ENCODE data around the gene AGAP5. TPM values are rescaled to one million over a fixed set of nuclear protein-coding genes. Genes with fewer than 3 reads are reported as not detected.

AGAP5 gene
- total and polyA plus RNA-seq, 9 of the 15 experiments (the other 6 are each of a cell fraction or from before 2014, with no cell fraction given) = 0.32 to 7.5 (median 5.3) TPM

DNA sequence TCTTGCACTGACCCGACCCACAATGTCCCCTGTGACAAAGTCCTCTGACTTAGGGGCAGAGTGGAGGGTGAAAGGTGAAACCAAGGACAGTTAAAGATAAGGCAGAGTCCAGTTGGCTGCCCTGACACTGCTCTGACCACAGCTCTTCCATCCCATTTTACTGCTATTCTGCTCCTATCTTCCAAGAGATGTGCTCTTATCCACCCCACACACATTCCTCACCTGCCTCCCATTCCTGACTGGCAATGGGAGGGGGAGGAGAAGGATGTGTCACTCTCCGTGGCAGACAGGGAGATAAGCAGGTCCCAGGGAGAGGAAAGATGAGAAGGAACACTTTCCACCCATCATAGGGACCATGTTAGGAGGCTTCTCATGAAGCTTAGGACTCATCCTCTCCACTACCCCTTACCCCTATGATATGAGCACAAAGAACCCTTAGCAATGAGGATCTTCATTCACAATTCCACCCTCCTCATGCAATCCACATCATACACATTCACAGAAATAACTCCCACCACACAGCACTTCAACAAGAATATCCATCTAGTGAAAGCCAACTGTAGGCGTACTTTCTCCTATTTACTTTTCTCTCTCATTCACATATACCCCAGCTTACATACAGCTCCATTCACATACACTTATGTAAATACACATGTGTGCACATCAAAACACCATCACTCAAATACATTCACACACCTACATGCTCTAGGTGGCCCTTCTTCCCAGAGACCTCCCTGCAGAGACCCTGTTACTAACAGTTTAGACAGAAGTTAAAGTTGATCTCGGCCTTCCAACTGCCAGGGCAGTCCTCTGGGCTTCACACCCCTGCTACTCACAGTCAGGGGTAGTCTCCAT lies 48.7 kb downstream of the AGAP5 start (continued):
- TF ChIP-seq, protein P1, sequence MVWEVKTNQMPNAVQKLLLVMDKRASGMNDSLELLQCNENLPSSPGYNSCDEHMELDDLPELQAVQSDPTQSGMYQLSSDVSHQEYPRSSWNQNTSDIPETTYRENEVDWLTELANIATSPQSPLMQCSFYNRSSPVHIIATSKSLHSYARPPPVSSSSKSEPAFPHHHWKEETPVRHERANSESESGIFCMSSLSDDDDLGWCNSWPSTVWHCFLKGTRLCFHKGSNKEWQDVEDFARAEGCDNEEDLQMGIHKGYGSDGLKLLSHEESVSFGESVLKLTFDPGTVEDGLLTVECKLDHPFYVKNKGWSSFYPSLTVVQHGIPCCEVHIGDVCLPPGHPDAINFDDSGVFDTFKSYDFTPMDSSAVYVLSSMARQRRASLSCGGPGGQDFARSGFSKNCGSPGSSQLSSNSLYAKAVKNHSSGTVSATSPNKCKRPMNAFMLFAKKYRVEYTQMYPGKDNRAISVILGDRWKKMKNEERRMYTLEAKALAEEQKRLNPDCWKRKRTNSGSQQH (CRISPR knock-in tag; IDR thresholded peaks at IDR 0.05) = 0 out of 2 replicates have a peak, but pooled peaks have one; percentile 26
- TF ChIP-seq CC2D1A (IDR thresholded peaks at IDR 0.05) = peak; percentile 38; the same call in 1 of the 2 replicates
- TF ChIP-seq MTA3 (IDR thresholded peaks at IDR 0.05; ENCODE audit: borderline replicate concordance) = peak; percentile 76; the same call in 1 of the 2 replicates
- TF ChIP-seq ARNT (IDR thresholded peaks at IDR 0.05) = 0 out of 4 replicates have a peak, but pooled peaks of 1 of the 2 experiments have one; percentile 34
- TF ChIP-seq CREB1 (IDR thresholded peaks at IDR 0.05) = 0 out of 2 replicates have a peak, but pooled peaks have one; percentile 13
- 0 out of 2 replicates have a peak, but pooled peaks have one; percentile 16 for TF ChIP-seq CREB1 (CRISPR knock-in tag; IDR thresholded peaks at IDR 0.05)
- peak; percentile 99 for TF ChIP-seq ESRRA (IDR thresholded peaks at IDR 0.05; ENCODE audit: borderline replicate concordance, low read depth)
- TF ChIP-seq DMBX1 (CRISPR knock-in tag; IDR thresholded peaks at IDR 0.05; ENCODE audit: borderline replicate concordance) = peak; percentile 82
- 0 out of 2 replicates have a peak, but pooled peaks have one; percentile 38 for TF ChIP-seq NR1H2 (CRISPR knock-in tag; IDR thresholded peaks at IDR 0.05)
- TF ChIP-seq TCF3 (CRISPR knock-in tag; IDR thresholded peaks at IDR 0.05) = peak; percentile 97
- peak; percentile 73; the same call in 1 of the 2 replicates for TF ChIP-seq NR2C2 (CRISPR knock-in tag; IDR thresholded peaks at IDR 0.05)
- TF ChIP-seq NR2C2 (tag; IDR thresholded peaks at IDR 0.05) = peak; percentile 90
- TF ChIP-seq SRSF3 (IDR thresholded peaks at IDR 0.05; ENCODE audit: insufficient read depth, low read length) = no peak
- TF ChIP-seq, protein P2, sequence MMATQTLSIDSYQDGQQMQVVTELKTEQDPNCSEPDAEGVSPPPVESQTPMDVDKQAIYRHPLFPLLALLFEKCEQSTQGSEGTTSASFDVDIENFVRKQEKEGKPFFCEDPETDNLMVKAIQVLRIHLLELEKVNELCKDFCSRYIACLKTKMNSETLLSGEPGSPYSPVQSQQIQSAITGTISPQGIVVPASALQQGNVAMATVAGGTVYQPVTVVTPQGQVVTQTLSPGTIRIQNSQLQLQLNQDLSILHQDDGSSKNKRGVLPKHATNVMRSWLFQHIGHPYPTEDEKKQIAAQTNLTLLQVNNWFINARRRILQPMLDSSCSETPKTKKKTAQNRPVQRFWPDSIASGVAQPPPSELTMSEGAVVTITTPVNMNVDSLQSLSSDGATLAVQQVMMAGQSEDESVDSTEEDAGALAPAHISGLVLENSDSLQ (IDR thresholded peaks at IDR 0.05) = peak; percentile 94
- TF ChIP-seq, protein P3, sequence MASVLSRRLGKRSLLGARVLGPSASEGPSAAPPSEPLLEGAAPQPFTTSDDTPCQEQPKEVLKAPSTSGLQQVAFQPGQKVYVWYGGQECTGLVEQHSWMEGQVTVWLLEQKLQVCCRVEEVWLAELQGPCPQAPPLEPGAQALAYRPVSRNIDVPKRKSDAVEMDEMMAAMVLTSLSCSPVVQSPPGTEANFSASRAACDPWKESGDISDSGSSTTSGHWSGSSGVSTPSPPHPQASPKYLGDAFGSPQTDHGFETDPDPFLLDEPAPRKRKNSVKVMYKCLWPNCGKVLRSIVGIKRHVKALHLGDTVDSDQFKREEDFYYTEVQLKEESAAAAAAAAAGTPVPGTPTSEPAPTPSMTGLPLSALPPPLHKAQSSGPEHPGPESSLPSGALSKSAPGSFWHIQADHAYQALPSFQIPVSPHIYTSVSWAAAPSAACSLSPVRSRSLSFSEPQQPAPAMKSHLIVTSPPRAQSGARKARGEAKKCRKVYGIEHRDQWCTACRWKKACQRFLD (CRISPR knock-in tag; IDR thresholded peaks at IDR 0.05) = peak; percentile 52; the same call in 1 of the 2 replicates
- peak; percentile 90 for TF ChIP-seq SOX6 (IDR thresholded peaks at IDR 0.05)
- TF ChIP-seq ZBTB7A (IDR thresholded peaks at IDR 0.05; ENCODE audit: borderline replicate concordance, control insufficient read depth, low read depth, low read length) = no peak
- peak; percentile 94 for TF ChIP-seq SMARCA4 (IDR thresholded peaks at IDR 0.05)
- TF ChIP-seq ZBTB17 (CRISPR knock-in tag; IDR thresholded peaks at IDR 0.05) = peak; percentile 70; the same call in 1 of the 2 replicates
- peak; percentile 21 for TF ChIP-seq HMGN3 (IDR thresholded peaks at IDR 0.05; ENCODE audit: borderline replicate concordance, extremely low read depth, insufficient read length, low read depth, low read length)
- TF ChIP-seq TCF7 (IDR thresholded peaks at IDR 0.05; ENCODE audit: borderline replicate concordance) = no peak
- TF ChIP-seq DIDO1 (tag; IDR thresholded peaks at IDR 0.05; ENCODE audit: low read depth) = peak; percentile 38; the same call in 1 of the 2 replicates
- TF ChIP-seq CREM (IDR thresholded peaks at IDR 0.05; ENCODE audit: low read depth) = peak; percentile 59
- peak; percentile 90; the same call in 1 of the 2 replicates for TF ChIP-seq LCOR (CRISPR knock-in tag; IDR thresholded peaks at IDR 0.05)
- TF ChIP-seq NFIC (IDR thresholded peaks at IDR 0.05) = peak; percentile 77
